Stomach (tissue), 9 donors: ENCODE measurements around the gene RELN. TPM values are rescaled to one million over a fixed set of nuclear protein-coding genes. Genes with fewer than 3 reads are reported as not detected.

Source experiments
- DNase-seq, 2 donors: peaks; one replicate each; pipeline versions ENCODE4 v3.0.0 to v3.0.0-alpha.2; 2013 to 2019
- H3K27ac ChIP-seq, 5 donors: fragments of 200-600 bp in 4 of 5; sonication (generic) in 4 of 5; one replicate each; pipeline ENCODE4 v1.5.1; 2013 to 2019; ENCODE audit warnings: mild to moderate bottlenecking in 1 of 5, moderate library complexity in 1 of 5
- H3K27me3 ChIP-seq, 3 donors: fragments of 200-600 bp; sonication (generic); one replicate each; pipeline ENCODE4 v1.5.1; 2017 to 2019; ENCODE audit warnings: mixed run types in 1 of 3
- H3K36me3 ChIP-seq, 4 donors: fragments of 200-600 bp; sonication (generic); 1 replicate in 3 of 4; 2 replicates in 1 of 4; pipeline ENCODE4 v1.5.1; 2016 to 2019
- H3K4me1 ChIP-seq, 4 donors: fragments of 200-600 bp; sonication (generic); one replicate each; pipeline ENCODE4 v1.5.1; 2016 to 2019
- H3K4me3 ChIP-seq, 4 donors: fragments of 200-600 bp; sonication (generic) in 3 of 4; one replicate each; pipeline ENCODE4 v1.5.1; 2016 to 2019; ENCODE audit warnings: mild to moderate bottlenecking in 1 of 4
- H3K9me3 ChIP-seq, 4 donors: fragments of 200-600 bp; sonication (generic); one replicate each; pipeline ENCODE4 v1.5.1; 2016 to 2019
- CTCF ChIP-seq, 7 experiments: fragments of 450-650 bp in 4 of 7; fragments of 200-600 bp in 3 of 7; sonication (generic) in 3 of 7; IDR thresholded peaks; one replicate each; pipeline ENCODE4 v1.5.1; 2016 to 2019; ENCODE audit warnings: antibody characterized with exemption in 7 of 7, control low read depth in 2 of 7, mild to moderate bottlenecking in 1 of 7
- EP300 ChIP-seq: sonication (generic); formaldehyde crosslinking; IDR thresholded peaks from one replicate; pipeline ENCODE4 v1.6.1; 2017; ENCODE audit warnings: antibody characterized with exemption
- POLR2A ChIP-seq, 4 donors: fragments of 450-650 bp; IDR thresholded peaks; one replicate each; pipeline ENCODE4 v1.6.1; 2016; ENCODE audit warnings: antibody characterized with exemption in 4 of 4, control low read depth in 2 of 4, mild to moderate bottlenecking in 1 of 4, moderate library complexity in 1 of 4
- POLR2AphosphoS5 ChIP-seq, 3 donors: sonication (generic); formaldehyde crosslinking; IDR thresholded peaks; one replicate each; pipeline ENCODE4 v1.6.1; 2016; ENCODE audit warnings: antibody characterized with exemption in 3 of 3
- WGBS, 5 donors: extraction: QIAGEN DNeasy Blood & Tissue Kit in 3 of 5; methylation state at CpG; one replicate each; pipeline versions ENCODE4 v1.1.5 to v1.1.7; 2013 to 2018; 5-methylcytosine and 5-hydroxymethylcytosine counted together
- intact Hi-C: fragments of 100-400 bp; cut with DNase I; formaldehyde crosslinking; loops from one replicate; pipeline ENCODE4 v1.15.1; 2023; ENCODE audit warnings: low total_unique reads
- polyA plus RNA-seq, 3 donors: library from polyadenylated mRNA; stranded (reverse); fragments of 200-250 nt; gene quantifications; one replicate each; pipeline ENCODE4 v1.2.3, GENCODE V29; 2013
- total RNA-seq, 5 donors: library from RNA; depleted of rRNA; stranded (reverse); fragments of >200 nt; gene quantifications; one replicate each; pipeline versions ENCODE4 v1.1.0 to v1.2.3, GENCODE V29; 2014 to 2016
- donor health status: healthy with polysubstance abuse.
- donor health status: Bipolar disorder and iron deficiency.
- donor health status: healthy.

Gene RELN
- total and polyA plus RNA-seq, 8 donors = 0.19 to 14.3 (median 2.2) TPM

- intact Hi-C loops = no loop called here
- TF ChIP-seq POLR2A (IDR thresholded peaks at IDR 0.05) (no peak), EP300 (no peak), POLR2AphosphoS5 (IDR thresholded peaks at IDR 0.05) (no peak), CTCF (IDR thresholded peaks at IDR 0.05) (no peak)
- Histone ChIP-seq H3K27me3 (peaks cover 0 to 8% (median 0%) of the 10 kb centered on the region in 3 donors), H3K4me3 (no peak overlapping the region), H3K4me1 (no peaks in the 10 kb centered on the region), H3K9me3 (peaks cover 0 to 10% (median 6%) of the 10 kb centered on the region in 4 donors), H3K27ac (no peak overlapping the region), H3K36me3 (no peaks in the 10 kb centered on the region)
- WGBS, 5 donors = 85 to 100% (median 95%) methylated on average over 3 of the region's 3 CpGs
- DNase-seq = no peak
Measured at GRCh38 chr7:104023100-104023499, 33.6 kb upstream of the RELN start.

GRCh38 chr7:104018425-104018824 is 29.0 kb upstream of the RELN start:
- Histone ChIP-seq H3K4me3 (no peak overlapping the region), H3K27ac (no peak overlapping the region), H3K36me3 (no peaks in the 10 kb centered on the region), H3K4me1 (no peaks in the 10 kb centered on the region), H3K9me3 (peaks cover 0 to 10% (median 6%) of the 10 kb centered on the region in 4 donors), H3K27me3 (peaks cover 0 to 8% (median 0%) of the 10 kb centered on the region in 3 donors)
- no peak for DNase-seq
- TF ChIP-seq POLR2AphosphoS5 (IDR thresholded peaks at IDR 0.05) = no peak
- intact Hi-C loops = no loop called here
- 89 to 98% (median 94%) methylated on average over 1 of the region's 1 CpG for WGBS, 5 donors

- Histone ChIP-seq H3K4me3 (no peak overlapping the region), H3K27me3 (peaks cover 0 to 3% (median 0%) of the 10 kb centered on the region in 3 donors), H3K9me3 (peaks cover 0 to 5% (median 3%) of the 10 kb centered on the region in 4 donors), H3K36me3 (no peaks in the 10 kb centered on the region), H3K27ac (no peak overlapping the region), H3K4me1 (no peaks in the 10 kb centered on the region)
- 64 to 77% (median 74%) methylated on average over 2 of the region's 2 CpGs for WGBS, 5 donors
- DNase-seq = no peak
- intact Hi-C loops = no loop called here
- TF ChIP-seq EP300 (no peak), POLR2A (IDR thresholded peaks at IDR 0.05) (no peak)
Measured at GRCh38 chr7:104017001-104017400, 27.5 kb upstream of the RELN start.

- no peak for DNase-seq
- Histone ChIP-seq H3K4me3 (no peak overlapping the region), H3K4me1 (no peaks in the 10 kb centered on the region), H3K27ac (no peak overlapping the region), H3K36me3 (no peaks in the 10 kb centered on the region), H3K27me3 (no peaks in the 10 kb centered on the region), H3K9me3 (no peaks in the 10 kb centered on the region)
- 0 to 62% (median 35%) methylated on average over 1 of the region's 1 CpG for WGBS, 5 donors
- TF ChIP-seq POLR2AphosphoS5 (IDR thresholded peaks at IDR 0.05) = no peak
- no peak for TF ChIP-seq EP300
- no peak for TF ChIP-seq CTCF (IDR thresholded peaks at IDR 0.05)
- TF ChIP-seq POLR2A (IDR thresholded peaks at IDR 0.05) = no peak
- intact Hi-C loops = no loop called here
Measured at GRCh38 chr7:104012835-104013234, 23.4 kb upstream of the RELN start.

- DNase-seq = no peak
- Histone ChIP-seq H3K9me3 (no peaks in the 10 kb centered on the region), H3K36me3 (no peaks in the 10 kb centered on the region), H3K27ac (no peak overlapping the region), H3K4me1 (no peaks in the 10 kb centered on the region), H3K27me3 (no peaks in the 10 kb centered on the region), H3K4me3 (no peak overlapping the region)
- TF ChIP-seq EP300 = no peak
- no peak for TF ChIP-seq POLR2A (IDR thresholded peaks at IDR 0.05)
- no peak for TF ChIP-seq POLR2AphosphoS5 (IDR thresholded peaks at IDR 0.05)
- TF ChIP-seq CTCF (IDR thresholded peaks at IDR 0.05) = no peak
- intact Hi-C loops = no loop called here
- 82 to 88% (median 83%) methylated on average over 2 of the region's 2 CpGs for WGBS, 5 donors
Measured at GRCh38 chr7:104011829-104012228, 22.4 kb upstream of the RELN start.
